NCI-H524 treated with DMSO at 0.1 percent for 48 hours (cell line): ENCODE measurements around the gene BPNT1.
"Not testable (repeated sequence)": the region's sequence is repeated elsewhere in the genome, so short reads cannot be mapped to it uniquely, and the experiment has no call there.

Experiments used
- DNase-seq: peaks from one replicate; lab custom pipeline; 2025; lab: John Stamatoyannopoulos, UW

The BPNT1 gene, protein sequence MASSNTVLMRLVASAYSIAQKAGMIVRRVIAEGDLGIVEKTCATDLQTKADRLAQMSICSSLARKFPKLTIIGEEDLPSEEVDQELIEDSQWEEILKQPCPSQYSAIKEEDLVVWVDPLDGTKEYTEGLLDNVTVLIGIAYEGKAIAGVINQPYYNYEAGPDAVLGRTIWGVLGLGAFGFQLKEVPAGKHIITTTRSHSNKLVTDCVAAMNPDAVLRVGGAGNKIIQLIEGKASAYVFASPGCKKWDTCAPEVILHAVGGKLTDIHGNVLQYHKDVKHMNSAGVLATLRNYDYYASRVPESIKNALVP

DNA sequence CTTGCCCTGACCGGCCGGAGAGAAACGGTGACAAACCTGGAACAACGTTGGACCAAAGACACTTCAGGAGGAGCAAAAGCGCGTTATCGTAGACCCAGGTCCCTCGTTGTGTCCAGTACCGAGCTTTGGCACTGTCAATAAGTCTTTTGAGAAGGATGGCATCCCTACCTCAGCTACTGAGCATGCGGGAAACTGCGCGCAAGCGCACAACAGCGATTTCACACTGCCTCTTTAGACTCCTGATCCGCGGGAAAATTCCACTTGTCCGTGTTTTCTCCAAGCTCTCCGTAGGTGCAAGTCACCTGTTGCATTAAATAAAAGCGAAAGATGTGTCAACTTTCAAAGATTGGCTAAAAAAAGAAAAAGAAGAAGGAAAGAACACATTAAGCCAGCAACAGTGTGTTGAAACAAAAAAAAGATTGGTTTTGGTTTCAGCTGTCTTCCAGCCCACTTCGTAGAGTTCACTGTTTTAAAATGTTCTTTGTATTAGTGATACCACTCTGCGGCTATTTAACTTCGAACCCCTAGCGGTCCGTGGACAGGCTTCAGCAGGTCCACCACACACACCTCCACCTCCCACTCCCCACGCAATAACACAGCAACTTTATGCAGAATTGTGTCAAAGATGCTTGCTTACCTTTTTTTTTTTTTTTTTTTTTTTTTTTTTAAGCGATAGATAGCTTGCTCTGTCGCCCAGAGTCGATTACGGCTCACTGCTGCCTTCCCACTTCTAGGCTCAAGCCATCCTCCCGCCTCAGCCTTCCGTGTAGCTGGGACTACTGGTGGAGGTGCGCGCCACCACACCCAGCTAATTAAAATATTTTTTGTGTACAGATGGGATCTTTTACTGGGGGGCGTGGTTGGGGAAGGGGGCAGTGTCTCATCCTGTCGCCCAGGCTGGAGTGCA, at the start of gene BPNT1:
Gene BPNT1 (minus strand): TSS at position 139 of the 907 bp plus-strand sequence. CDS start 9,942 bp downstream, outside the sequence.
- peak; percentile 90 for DNase-seq

DNA sequence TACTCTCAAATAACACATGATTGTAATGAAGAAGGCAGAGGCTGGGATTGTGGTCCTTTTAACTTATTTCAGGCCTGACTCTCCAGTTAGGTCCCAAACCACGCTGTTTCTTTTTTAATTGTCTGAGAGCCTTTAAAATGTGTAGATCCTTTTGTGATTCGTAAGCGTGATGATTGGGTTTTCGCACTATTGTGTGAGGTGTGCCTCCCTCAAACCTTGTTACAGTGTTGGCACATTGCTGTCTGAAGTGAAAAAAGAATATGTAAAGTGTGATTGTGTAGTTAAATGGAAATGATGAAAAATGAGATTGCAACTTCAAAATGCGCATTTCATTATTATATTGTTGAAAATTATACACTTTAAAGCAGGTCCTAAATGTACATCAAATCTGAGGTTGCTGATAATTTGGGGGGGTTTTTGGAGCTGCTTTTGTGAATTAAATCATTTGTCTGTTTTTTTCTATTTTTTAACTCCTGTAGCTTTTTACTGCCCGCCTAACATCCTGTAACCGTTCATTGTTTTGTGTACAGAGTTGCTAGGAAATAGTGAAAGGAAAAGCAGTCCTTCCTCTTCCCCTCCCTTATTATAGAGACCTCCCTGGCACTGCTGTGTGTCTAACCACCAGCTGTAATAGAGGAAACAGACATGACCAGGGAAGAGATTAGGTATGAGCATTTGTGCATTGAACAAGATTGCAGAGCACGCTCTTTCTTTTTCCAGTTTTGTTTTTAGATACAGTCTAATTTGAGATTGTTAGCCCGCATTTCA, 47.6 kb upstream of the BPNT1 start:
- no peak for DNase-seq

DNA sequence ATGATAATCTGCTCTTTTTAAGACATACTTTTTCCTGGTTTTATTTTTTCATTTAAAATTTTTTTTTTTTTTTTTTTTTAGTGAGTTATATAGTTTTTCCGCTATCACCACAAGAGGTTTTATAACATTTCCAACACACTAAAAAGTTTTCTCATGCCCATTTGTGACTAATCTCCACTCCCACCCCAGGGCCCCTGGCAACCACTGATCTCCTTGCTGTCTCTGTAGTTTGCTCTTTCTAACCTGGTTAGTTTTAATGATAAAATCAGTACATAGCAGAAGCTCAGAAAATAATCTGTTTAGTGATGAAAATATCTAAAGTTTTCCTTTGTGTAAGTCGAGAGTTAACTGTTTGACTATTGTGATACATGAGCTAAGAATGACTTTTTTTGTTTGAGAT, 46.2 kb upstream of the BPNT1 start:
- no peak for DNase-seq

DNA sequence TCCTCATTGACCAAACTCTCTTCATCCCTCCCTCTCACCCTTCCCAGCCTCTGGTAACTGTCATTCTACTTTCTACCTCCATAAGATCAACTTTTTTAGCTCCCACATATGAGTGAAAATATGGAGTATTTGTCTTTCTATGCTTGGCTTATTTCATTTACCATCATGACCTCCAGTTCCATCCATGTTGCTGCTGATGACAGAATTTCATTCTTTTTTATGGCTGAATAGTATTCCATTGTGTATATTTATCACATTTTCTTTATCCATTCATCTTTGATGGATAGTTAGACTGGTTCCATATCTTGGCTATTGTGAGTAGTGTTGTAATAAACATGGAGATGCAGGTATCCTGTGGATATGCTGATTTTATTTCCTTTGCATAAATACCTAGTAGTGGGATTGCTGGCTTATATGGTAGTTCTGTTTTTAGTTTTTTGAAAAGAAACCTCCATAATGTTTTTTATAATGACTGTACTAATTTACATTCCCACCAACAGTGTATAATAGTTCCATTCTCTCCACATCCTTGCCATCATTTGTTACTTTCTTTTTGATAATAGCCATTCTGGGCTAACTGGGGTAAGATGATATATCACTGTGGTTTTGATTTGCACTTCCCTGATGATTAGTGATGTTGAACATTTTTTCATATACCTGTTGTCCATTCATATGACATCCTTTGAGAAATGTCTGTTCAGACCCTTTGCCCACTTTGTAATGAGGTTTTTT, 40.1 kb upstream of the BPNT1 start:
- no peak for DNase-seq

DNA sequence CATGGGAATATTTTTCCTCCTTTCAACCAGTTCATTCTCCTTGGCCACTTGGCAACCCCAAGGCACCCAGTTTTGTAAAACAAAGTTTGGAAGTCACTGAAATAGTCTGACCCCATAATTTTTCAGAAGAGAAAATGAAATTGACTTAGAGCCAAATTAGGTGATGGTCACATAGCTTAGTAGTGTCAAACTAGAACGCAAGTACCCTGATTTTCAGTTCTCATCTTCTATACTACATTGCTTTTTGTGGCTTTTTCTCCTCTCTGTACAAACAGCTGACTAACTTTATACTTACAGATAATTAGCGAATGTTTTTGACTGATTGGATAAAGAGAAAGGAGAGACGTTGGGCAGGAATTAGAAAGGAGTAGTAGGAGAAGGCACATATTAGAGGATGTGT, 37.5 kb upstream of the BPNT1 start:
- no peak for DNase-seq

DNA sequence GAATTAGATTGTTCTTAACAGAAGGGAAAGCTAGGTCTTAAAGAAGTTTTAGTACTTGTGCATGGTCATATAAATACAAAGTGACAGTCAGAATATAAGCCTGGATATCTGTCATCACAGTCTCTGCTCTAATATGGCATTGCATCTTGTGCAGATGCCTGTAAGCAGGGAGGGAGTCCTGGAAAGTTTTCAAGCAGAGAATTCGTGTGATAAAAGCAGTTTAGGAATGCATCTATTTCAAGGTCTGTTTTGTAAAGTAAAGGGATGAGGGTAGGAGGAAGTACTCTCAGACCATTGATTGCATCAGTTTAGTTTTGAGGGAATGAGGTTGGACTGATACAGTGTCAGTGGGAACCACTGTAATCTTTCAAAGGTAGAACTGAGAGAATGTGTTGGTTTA, 35.0 kb upstream of the BPNT1 start:
- no peak for DNase-seq

DNA sequence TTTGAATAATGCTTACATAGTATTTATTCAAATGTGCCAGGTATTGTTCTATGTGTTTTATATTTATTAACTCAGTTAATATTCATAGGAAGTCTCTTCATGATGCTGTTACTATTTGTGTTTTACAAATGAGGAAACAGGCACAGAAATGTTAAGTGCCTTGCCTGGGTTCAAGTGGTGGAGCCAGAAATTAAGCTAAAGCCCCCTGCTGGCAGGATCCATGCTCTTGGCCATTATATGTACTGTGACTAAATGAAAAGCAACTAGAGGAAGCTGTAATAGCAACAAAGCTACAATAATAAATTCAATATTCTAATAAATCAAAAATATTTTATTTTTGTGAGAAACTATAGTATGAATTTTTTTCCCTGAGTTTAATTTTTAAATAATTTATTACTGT, 34.3 kb upstream of the BPNT1 start:
- no peak for DNase-seq

DNA sequence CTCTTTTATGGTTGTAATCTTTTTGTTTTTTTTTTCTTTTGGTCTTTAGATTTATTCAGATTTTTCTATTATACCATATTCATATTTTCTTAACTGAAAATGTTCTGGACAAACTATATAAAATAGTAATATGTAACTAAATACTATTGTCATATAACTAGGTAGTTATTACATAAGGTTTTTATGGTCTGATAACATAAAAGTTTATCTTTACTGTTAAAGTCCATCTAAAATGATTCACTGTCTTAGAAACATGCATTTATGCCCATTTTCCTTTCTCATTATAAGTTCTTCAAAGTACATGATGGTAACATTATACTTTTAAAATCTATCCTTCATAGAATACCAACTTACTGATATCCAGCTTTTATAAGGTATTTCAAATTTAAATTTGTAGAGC, 33.5 kb upstream of the BPNT1 start:
- no peak for DNase-seq

DNA sequence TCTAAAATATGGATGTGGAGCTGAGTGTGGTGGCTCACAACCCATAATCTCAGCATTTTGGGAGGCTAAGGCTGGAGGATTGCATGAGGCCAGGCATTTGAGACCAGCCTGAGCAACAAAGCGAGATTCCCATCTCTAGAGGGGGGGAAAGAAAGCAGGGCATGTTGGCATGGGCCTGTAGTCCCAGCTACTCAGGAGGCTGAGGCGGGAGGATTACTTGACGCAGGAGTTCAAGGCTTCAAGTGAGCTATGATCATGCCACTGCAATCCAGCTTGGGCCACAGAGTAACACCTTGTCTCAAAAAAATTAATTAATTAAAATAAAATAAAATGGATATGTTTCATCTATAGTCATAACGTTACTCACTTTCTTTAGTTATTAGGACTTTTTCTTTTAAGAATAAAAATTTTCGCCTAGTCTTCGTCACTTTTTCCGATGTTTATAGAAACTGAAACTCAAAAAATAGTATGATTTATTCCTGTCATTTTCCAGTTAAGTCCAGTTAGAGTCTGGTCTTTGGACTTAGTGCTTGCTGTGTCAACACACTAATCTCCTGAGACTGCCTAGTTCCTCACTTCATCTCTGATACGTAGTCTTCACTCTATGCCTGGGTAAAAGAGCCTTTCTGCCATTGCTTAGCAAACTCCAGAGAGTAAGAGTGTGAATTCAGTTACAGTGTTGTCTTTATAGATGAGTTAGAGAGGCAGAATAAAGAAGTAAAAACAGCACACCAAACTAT, 32.4 kb upstream of the BPNT1 start:
- DNase-seq, result no peak

DNA sequence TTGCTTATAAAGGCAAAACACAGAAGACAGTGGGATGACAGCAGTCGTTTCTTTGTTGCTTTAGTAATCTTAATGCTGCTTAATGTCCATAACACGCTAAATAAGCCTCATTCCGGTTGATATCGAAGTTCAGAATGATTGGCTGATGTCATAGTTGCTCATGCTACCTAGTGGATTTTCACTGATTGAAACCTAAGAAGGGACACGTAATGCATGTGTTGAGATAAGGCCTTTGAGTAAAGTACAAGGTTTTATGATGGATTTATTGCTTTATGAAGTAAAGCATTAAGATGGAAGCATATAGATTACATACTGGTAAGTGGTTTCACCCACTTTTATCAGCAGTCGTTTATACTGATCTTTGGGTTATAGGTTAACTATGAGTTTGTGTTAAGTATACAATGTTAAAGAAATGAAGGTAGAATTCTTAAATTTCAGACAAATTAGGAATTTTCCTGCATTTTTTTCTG, 29.5 kb upstream of the BPNT1 start:
- DNase-seq, result no peak

DNA sequence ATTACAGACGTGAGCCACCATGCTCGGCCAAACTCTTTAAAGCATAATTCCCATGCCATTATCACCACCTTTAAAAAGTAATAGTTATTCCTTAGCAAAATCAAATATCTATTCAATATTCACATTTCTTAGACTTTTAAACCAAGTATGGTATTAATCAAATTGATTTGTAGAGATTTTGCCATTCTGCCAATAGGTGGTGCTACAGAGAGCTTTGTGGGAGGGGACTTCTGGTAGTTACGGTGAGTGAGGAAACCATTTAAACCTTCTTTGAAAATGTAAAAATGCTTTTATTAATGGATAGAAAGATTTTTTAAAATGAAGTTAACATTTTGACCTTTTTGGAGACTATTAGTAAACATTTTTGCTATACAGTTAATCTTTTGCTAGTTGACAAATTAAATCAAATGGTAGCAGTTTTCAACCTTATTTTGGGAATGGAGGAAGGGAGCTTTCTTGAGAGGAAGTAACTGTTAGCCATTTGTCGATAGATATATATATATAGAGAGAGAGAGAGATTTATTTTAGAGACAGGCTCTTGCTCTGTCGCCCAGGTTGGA, 23.6 kb upstream of the BPNT1 start:
- DNase-seq, result no peak

DNA sequence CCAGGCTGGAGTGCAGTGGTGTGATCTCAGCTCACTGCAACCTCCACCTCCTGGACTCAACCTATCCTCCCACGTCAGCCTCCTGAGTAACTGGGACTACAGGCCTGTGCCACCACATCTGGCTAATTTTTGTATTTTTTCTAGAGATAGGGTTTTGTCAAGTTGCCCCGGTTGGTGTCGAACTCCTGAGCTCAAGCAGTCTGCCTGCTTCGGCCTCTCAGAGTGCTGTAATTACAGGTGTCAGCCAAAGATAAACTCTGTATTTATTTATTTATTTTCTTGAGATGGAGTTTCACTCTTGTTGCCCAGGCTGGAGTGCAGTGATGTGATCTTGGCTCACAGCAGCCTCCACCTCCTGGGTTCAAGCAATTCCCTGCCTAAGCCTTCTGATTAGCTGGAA, 23.0 kb upstream of the BPNT1 start:
- not testable (repeated sequence) for DNase-seq

DNA sequence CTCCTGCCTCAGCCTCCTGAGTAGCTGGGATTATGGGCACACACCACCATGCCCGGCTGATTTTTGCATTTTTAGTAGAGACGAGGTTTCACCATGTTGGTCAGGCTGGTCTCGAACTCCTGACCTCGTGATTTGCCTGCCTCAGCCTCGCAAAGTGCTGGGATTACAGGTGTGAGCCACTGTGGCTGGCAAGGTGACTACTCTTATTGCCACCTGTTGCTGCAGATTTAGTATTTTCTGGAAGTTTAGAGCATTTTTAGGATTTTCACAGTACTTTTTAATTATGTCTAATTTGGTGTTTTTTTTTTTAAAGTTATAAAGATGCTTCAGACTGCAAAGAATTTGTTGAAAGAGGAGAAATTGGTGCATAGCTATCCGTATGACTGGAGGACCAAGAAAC, 20.9 kb upstream of the BPNT1 start:
- not testable (repeated sequence) for DNase-seq

DNA sequence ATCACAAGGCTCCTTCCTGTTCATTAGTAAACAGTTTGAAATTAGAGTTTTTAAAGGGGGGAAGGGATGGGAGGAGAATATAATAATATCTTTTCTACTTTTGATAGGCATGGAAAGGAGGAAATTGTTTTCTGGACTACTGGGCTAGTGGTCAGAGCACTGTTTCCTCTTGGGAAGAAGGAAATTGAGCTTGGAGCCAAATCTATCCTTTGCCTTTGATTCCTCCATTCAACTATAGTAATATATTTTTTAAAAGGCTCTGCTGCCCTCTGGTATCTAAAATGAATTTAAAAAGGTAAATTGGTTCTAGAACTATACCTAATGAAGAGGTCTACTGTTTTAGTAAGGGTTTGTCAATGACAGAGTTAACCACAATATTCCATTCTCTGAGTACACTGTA, 10.2 kb upstream of the BPNT1 start:
- DNase-seq, result no peak

DNA sequence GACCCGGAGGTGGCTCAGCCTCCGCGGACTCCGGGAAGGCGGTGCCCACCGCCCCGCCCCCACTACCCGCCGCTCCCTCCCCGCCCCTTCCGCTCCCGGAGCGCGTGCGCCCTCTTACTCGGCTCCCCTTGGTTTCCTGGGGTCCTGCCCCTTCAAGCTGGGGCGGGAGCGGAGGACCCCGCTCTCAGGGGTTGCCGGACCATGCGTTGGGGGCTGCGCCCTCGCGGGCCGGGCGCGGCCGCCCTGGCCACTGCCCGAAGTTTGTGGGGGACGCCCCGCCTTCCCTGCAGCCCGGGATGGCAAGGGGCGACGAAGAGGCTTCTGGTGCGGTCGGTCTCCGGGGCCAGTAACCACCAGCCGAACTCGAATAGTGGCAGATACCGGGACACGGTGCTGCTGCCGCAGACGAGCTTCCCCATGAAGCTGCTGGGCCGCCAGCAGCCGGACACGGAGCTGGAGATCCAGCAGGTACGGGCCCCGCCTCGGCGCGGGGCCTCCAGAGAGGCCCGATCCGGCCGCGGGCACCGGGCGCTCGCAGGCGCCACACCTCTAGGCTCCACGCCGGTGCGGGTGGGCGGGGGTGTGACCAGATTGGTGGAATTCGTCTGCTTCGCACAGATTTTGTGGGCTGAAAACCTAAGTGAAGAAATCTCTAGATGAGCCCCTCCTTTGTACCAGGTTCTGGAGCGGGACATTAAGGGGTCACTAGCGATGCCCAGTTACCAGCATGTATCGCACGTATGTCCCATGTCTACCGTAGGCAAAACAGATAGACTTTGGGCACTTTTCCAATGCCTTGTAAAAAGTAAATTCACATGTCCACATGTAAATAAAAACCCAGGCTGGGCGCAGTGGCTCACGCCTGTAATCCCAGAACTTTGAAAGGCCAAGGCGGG, 4.7 kb upstream of the BPNT1 start, which contains the start of gene IARS2:
Gene IARS2 (plus strand): TSS at position 117 of the 896 bp plus-strand sequence. CDS start 85 bp downstream, at position 202.
- DNase-seq, result peak; percentile 43

DNA sequence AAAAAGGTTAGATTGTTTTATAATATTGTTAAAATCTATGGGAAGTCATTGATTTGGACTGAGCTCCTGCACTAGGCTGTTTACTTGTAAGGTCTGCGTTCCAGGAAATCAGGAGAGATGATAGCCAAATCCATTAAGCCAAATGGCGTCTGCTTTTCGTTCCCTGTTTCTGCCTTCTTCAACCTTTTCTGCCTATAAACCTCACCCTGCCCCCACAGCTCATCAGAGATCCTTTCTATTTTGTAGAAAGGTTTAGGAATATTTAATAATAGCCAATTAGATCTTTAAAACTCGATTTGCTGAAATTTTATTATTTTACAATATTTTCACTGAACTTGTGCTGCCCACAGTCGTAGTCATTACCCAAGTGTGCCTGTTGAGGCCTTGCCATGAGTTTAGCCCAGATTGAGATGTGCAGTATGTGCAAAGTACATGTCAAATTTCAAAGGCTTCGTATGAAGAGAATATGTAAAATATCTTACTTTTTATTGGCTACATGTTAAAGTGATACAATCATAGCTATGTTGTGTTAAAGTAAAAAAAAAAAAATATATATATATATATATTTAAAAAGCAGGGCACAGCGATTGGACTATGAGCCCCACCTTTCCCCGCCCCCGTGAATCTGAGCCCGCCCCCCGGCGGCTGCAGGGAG, 3.9 kb upstream of the BPNT1 start:
- DNase-seq, result no peak

DNA sequence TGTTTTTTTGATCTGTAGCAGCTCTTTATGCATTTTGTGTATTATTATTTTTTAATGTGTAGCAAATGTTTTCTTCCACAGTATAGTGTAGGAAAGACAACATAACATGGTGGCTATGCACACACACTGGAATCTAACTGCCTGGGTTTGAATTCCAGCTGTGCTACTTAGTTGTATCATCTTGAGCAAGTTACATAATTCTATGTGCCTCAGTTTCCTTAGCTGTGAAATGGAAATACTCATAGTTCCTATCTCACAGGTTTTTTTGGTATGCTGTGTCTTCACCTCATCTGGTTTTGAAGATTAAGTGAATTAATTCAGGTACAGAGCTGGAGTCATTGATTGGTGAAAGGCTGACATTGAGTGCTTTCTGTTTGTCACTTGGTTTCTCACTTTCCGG, 3.1 kb upstream of the BPNT1 start:
- DNase-seq, result no peak

DNA sequence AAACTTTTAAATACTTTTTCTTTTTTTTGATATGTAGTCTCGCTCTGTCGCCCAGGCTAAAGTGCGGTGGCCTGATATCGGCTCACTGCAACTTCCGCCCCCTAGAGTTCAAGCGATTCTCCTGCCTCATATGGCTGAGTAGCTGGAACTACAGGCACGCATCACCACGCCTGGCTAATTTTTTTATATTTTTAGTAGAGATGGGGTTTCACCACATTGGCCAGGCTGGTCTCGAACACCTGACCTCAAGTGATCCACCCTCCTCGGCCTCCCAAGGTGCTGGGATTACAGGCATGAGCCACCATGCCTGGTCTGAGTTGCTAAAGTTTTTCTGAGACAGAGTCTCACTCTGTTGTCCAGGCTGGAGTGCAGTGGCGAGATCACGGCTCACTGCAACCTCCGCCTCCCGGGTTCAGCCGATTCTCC, 3.3 kb downstream of the BPNT1 start:
- not testable (repeated sequence) for DNase-seq

DNA sequence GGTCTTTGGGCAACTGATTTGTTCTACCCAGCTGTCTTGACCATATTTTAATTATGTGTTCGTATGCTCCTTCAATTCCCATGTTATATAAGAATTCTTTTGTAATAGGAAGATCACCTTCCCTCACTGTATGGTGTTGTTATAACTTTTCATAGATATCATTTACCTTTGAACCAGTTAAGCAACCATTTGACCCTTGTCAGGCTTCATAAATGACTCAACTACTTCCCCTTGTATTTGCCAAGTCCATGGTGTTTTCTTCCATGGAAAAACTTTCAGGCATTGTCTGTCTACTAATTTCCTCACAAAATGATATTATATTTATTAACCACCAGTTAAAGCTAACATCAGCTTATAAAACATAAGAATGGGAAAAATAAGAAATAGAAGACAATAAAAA, 5.1 kb downstream of the BPNT1 start:
- no peak for DNase-seq
